GM19463 (cell line): ENCODE data around the gene KIAA0930.
"Not testable (repeated sequence)": the region's sequence is repeated elsewhere in the genome, so short reads cannot be mapped to it uniquely, and the experiment has no call there.

ENCODE experiments used
- ATAC-seq: cut with Tn5 transposase; IDR thresholded peaks from one replicate; pipeline ENCODE4 v1.9.1; 2021; ENCODE audit warnings: mild to moderate bottlenecking, moderate library complexity; ENCODE audit not compliant: unreplicated experiment

Gene KIAA0930

DNA sequence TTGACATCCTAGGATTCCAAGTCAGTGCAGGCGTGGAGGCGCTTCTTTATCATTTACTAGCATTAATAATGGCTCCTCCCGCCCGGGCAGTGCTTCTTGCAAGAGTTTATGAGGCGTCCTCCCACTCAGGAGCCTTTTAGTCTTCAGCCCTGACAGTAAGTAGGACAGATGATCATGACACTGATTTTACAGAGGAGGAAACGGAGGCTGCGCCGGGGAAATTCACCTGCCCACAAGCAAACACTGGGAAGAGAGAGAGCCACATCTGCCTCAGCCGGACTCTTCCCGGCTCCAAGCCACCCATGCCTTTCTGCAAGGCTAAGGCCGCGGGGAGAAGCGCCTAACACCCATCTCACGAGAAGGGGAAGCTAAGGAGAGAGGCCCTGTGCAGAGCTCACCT, 35.9 kb downstream of the KIAA0930 start:
- no peak for ATAC-seq

DNA sequence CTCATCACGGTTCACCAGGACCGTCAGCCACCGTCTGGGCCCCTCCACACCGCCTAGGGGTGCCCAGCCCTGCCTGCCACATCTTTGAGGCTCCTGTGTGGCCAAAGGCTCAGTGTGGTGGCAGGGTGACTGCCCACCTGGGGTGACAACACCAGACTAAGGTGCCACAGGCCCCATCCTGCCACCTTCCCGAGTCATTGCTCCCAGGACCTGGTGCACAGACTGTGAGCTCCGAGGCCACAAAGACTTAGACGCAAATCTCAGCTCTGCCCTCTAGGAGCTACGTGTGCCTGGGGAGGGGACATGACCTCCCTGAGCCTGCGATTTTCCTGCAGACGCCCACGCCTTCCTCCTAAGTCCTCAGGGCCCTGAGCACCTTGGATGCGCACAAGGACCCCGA, 36.5 kb downstream of the KIAA0930 start:
- ATAC-seq, result no peak

DNA sequence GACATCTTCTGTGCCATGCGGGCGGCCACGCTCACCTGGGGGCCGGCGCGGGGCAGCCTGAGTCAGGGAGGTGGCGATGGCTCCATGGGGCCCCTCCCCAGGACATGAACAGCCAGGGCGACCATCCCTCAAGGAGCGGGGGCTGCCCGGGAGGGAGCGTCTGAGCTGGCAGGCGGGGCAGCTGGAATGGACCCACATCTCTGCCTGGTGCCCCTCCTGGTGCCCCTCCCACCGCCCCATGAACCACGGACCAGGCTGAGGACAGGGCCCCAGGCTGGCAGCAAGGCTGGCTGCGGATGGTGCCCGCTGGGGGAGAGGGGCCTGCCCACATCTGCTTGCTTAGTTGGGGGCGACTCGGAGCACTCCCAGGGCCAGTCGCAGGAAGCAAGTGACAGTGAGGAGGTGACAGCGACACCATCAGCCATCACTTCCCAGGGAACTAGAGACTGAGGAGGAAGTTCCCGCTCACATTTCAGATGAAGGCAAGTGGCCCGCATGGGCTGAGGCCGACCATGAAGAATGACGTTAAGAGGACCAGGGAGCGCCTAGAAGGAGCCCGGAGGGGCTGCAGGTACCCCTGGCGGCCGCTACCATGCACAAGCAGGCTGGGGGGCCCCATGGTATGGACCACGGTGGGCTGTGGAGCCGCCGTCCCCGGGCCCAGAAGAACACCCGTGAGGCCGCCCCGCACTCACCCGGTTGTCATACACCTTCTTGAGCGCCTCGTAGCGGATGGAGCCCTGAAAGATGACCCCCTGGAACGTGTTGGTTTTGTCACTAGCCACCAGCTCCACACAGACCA, 37.3 kb downstream of the KIAA0930 start:
- ATAC-seq, result no peak

DNA sequence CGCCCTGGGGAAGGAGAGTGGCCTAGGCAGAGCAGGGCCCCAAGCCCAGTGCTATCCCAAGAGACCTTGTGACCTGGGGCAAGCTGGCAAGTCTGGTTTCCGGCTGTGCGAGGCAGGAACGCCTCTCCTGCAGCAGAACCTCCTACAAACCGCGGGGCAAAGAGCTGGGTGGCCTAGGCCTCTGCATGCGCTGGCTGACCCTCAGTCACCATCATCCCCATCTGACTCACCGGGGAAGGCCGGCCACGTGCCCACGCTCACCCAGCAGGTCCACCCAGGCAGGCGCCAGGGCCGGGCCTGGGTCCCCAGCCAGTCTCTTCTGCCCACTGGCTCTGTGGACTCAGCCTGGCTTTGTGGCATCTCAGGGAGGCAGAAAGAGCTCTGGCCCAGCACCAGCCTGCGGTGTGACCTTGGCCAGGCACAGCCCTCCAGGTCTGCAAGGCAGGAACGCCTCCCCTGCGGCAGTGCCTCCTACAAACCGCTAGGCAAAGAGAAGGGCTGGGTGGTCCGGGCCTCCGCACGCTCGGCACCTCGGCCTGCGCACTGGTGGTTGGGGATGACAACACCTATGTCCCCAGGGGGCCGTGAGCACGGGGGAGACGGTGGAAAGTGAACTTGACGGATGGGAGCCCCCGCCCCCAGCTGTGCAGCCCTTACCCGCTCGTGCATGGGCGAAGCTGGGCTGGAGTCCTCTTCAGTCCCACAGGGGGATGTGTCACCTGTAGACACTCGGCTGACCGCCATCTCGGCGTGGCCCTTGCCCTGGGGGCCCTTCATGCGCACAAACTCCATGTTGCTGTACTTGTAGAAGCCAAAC, 38.2 kb downstream of the KIAA0930 start:
- ATAC-seq, result no peak

DNA sequence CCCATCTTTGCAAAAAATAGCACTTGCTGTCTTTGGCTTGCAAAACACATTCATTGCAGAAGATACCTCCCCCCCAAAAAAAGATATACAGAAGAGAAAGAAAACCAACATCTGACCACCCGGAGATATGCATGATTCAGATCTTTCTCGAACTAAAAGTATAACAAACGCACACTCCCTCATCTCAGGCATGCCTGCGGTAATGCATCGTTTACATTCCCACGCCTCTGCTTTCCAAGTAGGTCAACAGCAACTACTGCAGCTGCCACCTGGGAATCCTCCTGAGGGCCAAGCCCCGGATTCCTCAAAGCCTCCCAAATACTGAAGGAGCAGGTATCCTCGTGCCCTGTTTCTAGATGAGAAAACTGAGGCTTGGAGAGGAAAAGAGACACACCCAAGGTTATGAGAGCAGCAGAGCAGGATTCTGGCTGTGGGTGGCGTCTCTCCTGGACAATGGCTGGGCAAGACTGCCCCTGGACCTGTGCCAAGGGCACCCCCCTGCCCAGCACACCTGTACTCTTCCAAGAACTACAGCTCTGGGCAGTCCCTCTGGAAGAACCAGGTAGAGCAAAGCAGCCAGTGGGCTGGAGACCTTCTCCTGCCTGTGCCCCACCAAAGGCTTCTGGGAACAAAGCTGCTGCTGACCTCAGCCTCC, 38.9 kb downstream of the KIAA0930 start:
- no peak for ATAC-seq

DNA sequence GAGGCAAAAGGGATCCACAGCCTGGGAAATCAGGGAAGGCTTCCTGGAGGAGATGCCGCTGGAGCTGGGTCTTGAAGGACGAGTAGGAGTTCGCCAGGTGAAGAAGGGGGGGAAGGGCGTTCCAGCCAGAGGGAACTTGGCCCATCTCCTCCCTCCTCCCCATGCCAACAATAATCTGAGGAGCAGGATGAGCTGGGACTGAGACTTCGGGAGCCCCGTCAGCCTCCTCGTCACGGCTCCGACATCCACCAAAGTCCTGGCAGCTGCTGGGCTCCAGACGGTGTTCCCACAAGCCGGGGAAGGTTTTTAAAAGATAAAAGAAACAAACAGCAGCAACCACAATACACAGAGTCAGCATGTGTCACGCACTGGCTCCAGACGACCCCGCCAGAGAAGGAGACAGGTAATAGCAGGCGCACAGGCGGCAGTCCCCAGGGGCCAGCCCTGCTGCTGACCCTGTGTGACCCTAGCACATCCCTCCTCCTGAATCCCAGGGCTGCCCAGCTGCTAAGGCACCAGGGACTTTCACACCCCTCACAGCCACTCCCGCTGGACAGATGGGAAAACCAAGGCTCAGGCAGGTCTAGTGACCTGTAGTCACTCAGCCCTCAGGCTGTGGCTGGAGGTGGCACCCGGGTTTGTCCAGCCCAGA, 39.7 kb downstream of the KIAA0930 start:
- no peak for ATAC-seq

DNA sequence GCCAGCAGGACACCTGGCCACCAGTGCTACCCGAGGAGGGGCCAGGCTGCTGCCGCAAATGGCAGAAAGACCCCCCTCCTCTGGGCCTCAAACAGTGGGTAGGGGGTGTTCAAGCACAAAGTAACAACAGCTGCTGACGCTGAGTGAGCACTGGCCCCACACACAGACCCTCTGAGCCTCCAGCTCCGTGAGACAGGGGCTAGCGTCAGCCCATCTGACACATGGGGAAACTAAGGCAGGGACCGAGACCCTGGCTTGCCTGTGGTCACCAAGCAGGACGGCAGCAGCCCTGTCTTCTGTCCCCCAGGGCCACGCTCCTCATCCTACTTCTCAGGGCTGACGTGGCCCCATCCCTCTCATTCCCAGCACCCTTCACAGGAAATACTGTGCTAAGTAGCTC, 40.5 kb downstream of the KIAA0930 start:
- ATAC-seq, result no peak

DNA sequence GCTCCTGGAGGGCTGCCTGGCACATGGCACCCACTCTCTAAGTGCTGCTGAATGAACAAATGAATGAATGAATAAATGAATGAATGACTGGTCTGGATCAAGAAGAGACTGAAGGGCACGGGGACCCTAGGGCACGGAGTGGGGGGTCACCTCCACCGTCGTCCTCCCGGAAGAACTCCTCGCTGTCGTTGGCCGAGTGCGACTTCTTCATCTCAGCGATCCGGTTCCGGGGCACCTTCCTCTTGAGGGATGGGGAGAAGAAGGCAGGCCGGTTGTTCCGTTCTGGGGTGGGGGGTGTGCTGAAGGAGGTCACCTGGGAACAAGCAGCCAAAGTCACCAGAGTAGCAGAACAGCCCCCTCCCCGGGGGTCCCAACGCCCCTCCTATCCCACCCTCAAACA, 41.0 kb downstream of the KIAA0930 start:
- ATAC-seq, result no peak

DNA sequence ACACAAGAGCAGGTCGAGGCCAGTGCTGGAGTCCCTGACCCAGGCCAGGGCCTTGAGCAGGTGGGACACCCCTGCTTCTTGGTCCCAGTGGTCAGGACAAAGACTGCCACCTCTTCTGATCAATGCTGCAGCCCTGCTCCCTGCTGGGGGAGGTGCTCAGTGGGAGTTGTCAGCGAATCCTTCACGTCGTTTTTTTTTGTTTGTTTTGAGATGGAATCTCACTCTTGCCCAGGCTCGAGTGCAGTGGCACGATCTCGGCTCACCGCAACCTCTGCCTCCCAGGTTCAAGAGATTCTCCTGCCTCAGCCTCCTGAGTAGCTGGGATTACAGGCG, 42.3 kb downstream of the KIAA0930 start:
- ATAC-seq, result no peak

DNA sequence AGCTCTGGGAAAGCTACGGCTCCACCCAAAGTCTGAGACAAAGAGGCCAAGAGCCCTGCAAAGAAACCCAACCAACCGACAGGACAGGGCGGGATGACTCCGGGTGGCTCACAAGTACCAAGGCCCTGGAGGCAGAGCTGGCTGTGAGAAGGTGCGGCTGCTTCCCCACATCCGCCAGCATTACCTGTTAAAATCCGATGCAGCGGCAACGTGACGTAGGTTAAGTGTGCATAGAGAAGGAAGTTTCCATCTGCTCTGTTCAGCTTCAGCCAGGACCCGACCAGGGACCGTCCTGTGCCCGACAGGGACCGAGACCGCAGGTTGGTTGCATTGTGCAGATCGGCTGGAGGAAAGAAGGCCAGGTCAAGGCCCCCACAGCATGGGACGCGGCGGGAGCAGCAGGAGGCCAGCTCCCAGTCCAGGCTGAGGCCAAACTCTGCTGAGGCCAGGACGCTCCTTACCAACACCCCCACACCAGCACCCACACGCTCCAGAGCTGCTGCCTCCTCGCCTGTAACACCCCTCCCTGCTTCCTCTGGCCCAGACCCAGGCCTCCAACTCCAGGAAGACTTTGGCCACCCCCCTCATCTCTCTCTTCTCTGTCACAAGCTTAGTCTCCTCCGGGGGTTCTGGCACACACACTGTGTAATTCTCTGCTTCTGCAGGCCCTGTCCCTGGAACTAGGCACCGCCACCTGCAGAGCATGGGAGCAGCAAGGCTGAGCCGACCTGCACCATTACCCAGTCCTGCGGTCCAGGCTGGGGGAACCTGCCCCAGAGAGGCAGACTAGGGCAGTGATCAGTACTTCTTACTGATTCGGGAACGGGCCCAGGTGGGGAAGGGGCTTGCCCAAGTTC, 42.9 kb downstream of the KIAA0930 start:
- ATAC-seq, result no peak

DNA sequence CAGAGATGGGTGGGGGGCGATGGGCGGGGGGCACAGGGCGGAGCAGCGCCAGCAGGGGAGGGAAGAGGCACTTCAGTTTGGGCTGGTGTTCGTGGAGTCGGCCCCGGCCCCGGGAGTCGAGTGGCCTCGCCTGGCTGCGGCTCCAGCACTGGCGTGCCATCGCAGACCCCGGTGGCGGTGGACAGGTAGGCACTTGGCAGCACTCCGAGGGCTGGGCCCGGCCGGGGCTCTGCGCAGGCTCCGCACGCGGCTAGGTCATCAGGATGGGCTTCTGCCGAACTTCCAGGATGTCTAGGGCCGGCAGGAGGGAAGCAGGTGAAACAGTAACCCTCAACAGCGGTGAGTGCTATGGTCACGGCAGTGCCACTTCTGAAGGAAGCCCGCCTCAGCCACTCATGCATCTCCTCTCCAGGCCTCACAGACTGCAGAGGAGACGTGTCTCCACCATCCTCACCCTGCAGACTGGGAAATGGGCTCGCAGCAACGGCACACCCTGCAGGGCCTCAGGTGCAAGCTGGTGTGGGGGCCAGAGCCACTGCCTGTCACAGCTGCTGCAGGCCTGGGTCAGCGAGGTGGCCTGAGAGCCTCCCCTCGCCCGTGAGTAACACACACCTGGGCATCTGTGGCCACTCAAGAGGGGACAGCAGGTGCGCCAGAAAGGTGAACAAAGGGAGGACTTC, 43.6 kb downstream of the KIAA0930 start:
- ATAC-seq, result no peak

DNA sequence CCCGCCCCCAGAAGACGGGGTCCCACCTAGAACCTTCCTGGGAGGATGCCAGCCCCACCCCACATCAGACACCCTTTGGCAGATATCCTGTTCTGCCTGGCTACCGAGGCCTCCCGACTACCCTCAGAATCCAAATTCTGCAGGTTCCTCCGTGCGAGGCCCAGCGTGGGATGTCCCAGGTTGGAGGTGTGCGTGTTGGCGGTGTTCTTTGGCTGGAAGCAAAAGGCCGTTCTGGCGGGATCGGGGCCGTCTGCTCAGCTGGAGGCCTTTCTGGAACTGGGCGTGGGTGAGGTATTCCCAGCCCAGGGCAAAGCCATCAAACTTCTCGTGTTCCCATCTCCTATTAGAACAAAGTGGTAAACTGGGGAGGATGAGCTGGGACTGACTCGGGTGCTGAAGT, 44.4 kb downstream of the KIAA0930 start:
- ATAC-seq, result no peak

DNA sequence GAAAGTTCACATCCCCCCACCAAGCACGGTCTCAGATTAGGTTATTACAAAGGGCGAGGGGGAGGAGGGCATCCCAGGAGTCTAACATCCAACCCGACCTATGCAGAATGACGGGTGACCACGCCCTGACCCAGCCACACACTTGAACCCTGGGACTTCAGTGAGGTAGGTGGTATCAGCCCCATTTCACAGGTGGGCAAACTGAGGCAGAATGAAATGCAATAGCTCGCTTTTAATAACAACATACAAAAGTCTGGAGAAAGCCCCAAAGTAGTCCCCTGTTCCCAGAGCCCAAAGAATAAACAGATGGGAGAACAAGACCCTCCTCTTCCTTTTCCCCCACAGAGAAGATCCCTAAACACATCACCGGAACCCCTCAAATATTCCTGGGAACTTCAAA, 45.1 kb downstream of the KIAA0930 start:
- no peak for ATAC-seq

DNA sequence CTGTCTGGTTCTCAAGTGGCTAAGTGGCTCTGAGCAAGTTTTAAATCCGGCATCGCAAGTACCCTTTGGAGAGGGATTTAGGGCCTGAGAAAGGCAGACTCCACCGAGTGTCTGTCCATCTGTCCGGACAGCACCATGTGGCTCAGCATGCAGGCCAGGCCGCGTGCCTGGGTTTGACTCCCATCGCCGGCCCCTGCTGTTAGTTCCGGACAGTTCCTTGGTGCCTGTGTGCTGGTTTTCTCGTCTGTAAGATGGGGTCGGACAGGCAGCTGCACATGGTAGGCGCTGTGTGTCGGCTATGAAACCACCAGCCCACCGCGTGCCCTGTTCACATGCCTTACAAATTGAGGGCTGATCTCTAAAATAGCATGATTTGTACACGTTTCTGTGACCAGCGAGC, 46.0 kb downstream of the KIAA0930 start:
- ATAC-seq, result no peak

DNA sequence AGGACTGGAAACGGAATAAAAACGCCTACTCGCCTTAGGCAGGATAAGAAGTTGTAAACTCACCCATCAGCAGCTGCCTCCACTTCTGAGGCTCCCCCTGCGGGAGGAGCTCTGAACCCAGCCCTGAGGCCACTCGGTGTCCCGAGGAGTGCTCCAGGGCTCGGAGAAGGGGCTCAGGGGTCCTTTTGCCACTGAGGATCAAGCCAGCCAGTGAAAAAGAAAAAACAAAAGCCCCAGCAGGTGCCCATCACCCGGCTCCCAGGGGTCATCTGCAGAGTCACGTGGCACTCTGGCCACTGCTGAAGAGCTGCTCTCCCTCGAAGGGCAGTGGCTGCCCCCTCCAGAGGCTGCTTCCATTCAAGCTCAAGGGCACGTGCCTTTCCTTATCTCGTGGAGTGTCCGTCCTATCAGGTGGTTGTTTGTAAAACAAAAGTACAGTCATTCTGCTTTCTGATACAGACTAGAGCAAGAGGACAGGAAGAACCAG, 48.0 kb downstream of the KIAA0930 start:
- ATAC-seq, result no peak

DNA sequence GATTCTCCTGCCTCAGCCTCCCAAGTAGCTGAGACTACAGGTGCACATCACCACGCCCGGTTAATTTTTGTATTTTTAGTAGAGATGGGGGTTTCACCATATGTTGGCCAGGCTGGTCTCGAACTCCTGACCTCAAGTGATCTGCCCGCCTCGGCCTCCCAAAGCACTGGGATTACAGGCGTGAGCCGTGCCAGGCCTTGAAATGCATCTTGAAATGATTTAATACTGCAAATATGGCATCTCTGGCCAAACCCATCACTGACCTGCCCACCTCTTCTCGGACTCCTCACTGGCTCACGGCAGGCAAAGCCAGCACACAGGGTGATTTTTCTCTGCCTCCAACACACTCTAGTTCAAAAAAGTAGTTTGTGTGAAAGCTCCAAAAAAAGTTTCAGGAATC, 48.9 kb downstream of the KIAA0930 start:
- ATAC-seq, result not testable (repeated sequence)

DNA sequence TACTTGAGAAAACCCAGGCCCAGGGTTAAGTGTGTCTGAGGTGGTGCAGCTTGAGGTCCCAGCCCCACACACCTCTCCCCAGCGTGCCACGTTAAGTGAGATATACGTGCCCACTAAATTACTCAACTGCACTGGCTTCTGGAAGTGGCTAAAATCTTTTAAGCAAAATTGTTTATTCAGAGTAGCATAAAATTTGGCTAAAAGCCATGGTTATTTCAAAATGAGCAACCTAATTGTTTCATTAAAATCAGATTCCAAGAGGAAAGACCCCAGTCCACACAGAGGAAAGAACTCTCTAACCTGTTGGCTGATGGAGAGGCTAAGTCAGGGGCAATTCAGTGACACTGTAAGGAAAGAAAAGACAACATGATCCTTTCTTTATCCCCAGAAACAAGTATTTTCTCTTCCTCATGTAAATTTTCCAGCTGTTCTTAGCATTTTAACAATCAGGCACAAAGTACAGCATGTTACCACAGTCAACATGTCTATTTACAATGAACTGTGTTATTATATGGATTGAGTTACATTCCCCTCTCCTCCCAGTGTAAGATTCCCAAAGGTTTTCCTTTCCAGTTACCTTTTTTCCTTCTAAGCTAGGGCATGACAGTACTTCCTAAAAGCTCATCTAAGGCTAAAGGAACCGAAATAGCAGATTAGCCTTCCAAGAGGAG, 50.4 kb downstream of the KIAA0930 start:
- no peak for ATAC-seq

DNA sequence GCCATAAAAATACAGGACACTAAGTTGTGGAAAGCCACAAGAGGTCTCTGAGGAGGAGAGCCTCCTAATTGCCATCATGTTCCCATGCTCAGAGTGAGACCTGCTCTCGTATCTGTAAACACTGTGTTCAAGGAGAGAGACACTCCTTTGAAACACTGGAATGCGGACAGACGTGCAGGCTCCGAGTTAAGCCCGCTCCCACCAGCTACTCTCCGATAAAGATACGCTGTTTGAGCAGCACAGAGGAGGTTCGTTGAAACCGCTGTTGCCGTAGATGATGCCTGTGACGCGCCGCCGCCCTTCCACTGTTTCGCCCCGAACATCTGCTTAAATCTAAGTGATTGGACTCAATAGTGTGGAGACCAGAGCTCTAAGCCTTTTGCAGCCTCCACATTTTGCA, 51.9 kb downstream of the KIAA0930 start:
- ATAC-seq, result no peak

DNA sequence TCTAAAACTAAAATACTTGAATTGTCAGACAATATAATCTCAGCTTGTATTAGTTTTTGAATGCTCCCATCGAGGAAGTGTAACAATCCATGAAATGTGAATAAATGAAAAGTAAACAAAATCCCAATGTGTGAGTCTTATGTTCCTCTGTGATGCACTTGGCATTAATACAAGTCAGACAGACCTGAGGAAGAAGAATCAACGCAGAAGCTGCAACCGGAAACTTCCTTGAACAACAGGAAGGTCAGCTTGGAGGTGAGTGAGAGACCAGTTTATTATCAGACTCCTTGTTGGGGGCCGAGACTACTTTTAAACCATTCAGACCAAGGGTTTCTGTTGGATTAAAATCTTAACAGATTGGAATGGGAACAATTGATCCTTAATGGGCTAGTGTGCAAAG, 52.8 kb downstream of the KIAA0930 start:
- ATAC-seq, result no peak
